PC-9 (cell line): Measurements from ENCODE around the gene FBXO44. TPM values are rescaled to one million over a fixed set of nuclear protein-coding genes. Genes with fewer than 3 reads are reported as not detected.

ENCODE experiments used
- BruUV-seq: library from RNA; stranded (reverse); fragments of 400-500 nt; replicated peaks from 2 replicates; lab custom pipeline; 2021; lab: Mats Ljungman, UMichigan
- CTCF ChIA-PET: fragments of 300-600 bp; sonication (Branson Sonifier 250); formaldehyde crosslinking; loops from one replicate; lab custom pipeline; 2022; ENCODE audit warnings: antibody characterized with exemption; lab: Charles Lee
- POLR2A ChIA-PET: fragments of 300-600 bp; sonication (Branson Sonifier 250); formaldehyde crosslinking; loops from one replicate; lab custom pipeline; 2022; ENCODE audit warnings: antibody characterized with exemption; ENCODE audit not compliant: unreplicated experiment; lab: Charles Lee
- DNase-seq, 2 experiments: peaks; one replicate each; pipeline versions ENCODE4 v3.0.0 to v3.0.0-alpha.2; 2015 to 2022; ENCODE audit warnings: mixed read lengths in 1 of 2
- H2AFZ ChIP-seq: fragments of 200-600 bp; sonication (generic); 2 replicates; pipeline ENCODE4 v1.8.1; 2017; ENCODE audit warnings: antibody characterized with exemption
- H3F3A ChIP-seq: fragments of 200-600 bp; sonication (generic); 2 replicates; pipeline ENCODE4 v1.8.1; 2017; ENCODE audit warnings: antibody characterized with exemption, mild to moderate bottlenecking, low read depth; ENCODE audit not compliant: insufficient read depth
- H3K27ac ChIP-seq: fragments of 200-600 bp; sonication (generic); 2 replicates; pipeline ENCODE4 v1.6.1; 2016; ENCODE audit warnings: mixed run types
- H3K27me3 ChIP-seq: fragments of 200-600 bp; sonication (generic); 2 replicates; pipeline ENCODE4 v1.6.1; 2016; ENCODE audit warnings: low read depth, mixed run types; ENCODE audit not compliant: insufficient read depth
- H3K36me3 ChIP-seq: fragments of 200-600 bp; sonication (generic); 2 replicates; pipeline ENCODE4 v1.6.1; 2016; ENCODE audit warnings: low read depth, mixed run types
- H3K4me1 ChIP-seq: fragments of 200-600 bp; sonication (generic); replicated peaks from 2 replicates; pipeline ENCODE4 v1.6.1; 2016; ENCODE audit warnings: mixed run types; ENCODE audit not compliant: insufficient read depth
- H3K4me2 ChIP-seq: fragments of 200-600 bp; sonication (generic); 2 replicates; pipeline ENCODE4 v1.6.1; 2017; ENCODE audit warnings: mixed run types
- H3K4me3 ChIP-seq: fragments of 200-600 bp; sonication (generic); 2 replicates; pipeline ENCODE4 v1.6.1; 2016; ENCODE audit warnings: mixed run types
- H3K79me2 ChIP-seq: fragments of 200-600 bp; sonication (generic); 2 replicates; pipeline ENCODE4 v1.6.1; 2017; ENCODE audit warnings: low read depth, mixed run types
- H3K9me2 ChIP-seq: fragments of 200-600 bp; sonication (generic); 2 replicates; pipeline ENCODE4 v1.8.1; 2017; ENCODE audit warnings: mild to moderate bottlenecking; ENCODE audit not compliant: insufficient read depth
- H3K9me3 ChIP-seq: fragments of 200-600 bp; sonication (generic); 2 replicates; pipeline ENCODE4 v1.8.1; 2016; ENCODE audit warnings: low read depth; ENCODE audit not compliant: insufficient read depth
- H4K20me1 ChIP-seq: fragments of 200-600 bp; sonication (generic); 2 replicates; pipeline ENCODE4 v1.8.1; 2017; ENCODE audit not compliant: insufficient read depth
- EZH2 ChIP-seq: fragments of 200-600 bp; sonication (generic); IDR thresholded peaks from 2 replicates; pipeline ENCODE4 v1.8.0; 2017; ENCODE audit warnings: antibody characterized with exemption, low read depth
- intact Hi-C: fragments of 100-400 bp; cut with micrococcal nuclease; formaldehyde crosslinking; loops from one replicate; pipeline ENCODE4 v1.10.0; 2022; ENCODE audit not compliant: unreplicated experiment
- total RNA-seq: library from RNA; stranded (reverse); gene quantifications from 2 replicates; pipeline ENCODE4 v1.2.3, GENCODE V29; 2021
- TF ChIP-seq, protein P1 (sequence below): fragments of 200-600 bp; sonication (generic); conservative IDR thresholded peaks from 2 replicates; pipeline ENCODE4 v1.6.1; 2017; ENCODE audit warnings: mixed run types, antibody characterized with exemption, mild to moderate bottlenecking, moderate library complexity

Gene FBXO44
- total RNA-seq, 1 experiment from 2014 or later: 31.9 TPM

DNA sequence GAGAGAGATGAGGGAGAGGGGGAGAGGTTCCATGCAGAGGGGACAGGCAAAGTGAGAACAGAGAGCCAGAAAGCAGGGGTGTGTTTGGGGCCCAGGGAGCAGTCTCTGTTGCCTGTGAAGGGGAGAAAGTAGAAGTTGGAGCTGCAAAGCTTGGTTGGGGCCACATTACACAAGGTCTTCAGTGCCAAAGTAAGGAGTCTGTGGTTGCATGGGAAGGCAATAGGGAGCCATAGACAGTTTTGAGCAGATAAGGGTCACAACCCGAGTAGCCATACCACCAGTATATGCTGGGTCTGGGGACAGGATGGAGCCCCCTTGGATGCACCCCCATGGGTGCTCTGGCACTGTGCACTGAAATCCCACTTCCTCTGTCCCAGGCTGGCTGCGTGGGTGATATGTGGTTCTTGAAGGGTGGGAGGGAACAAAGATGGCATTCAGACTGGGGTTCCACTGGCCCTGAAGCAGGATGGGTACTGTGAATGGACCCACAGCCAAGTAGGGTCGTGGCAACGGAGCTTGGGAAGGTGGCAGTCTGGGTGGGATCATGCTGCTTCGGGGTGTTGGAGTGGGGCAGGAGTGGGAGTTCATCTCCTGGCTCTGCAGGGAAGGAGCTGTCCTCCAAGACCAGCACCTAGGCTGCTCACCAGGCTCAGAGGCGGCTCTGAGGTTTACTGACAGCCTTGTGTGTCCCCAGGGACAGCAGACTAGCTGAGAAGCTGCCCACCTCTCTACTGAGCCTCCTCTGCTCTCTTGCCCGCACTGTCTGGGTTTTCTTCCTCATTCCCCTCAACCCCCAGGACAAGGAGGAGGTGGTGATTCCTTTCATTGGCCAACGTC lies 48.9 kb downstream of the FBXO44 start:
- Histone ChIP-seq H3K79me2 (no peaks in the 10 kb centered on the region), H3K27me3 (peaks cover 26% of the 10 kb centered on the region), H3K27ac (no peak overlapping the region), H3K36me3 (no peaks in the 10 kb centered on the region), H3K4me3 (no peak overlapping the region), H3K9me3 (no peaks in the 10 kb centered on the region), H3F3A (peaks cover 5% of the 10 kb centered on the region; the same call in 1 of the 2 replicates), H3K4me1 (no peaks in the 10 kb centered on the region; the same call in 1 of the 2 replicates), H3K4me2 (no peak overlapping the region), H3K9me2 (no peaks in the 10 kb centered on the region), H4K20me1 (no peaks in the 10 kb centered on the region), H2AFZ (no peak overlapping the region)
- intact Hi-C loops: no loop called here
- no peak for TF ChIP-seq EZH2
- TF ChIP-seq, protein P1, sequence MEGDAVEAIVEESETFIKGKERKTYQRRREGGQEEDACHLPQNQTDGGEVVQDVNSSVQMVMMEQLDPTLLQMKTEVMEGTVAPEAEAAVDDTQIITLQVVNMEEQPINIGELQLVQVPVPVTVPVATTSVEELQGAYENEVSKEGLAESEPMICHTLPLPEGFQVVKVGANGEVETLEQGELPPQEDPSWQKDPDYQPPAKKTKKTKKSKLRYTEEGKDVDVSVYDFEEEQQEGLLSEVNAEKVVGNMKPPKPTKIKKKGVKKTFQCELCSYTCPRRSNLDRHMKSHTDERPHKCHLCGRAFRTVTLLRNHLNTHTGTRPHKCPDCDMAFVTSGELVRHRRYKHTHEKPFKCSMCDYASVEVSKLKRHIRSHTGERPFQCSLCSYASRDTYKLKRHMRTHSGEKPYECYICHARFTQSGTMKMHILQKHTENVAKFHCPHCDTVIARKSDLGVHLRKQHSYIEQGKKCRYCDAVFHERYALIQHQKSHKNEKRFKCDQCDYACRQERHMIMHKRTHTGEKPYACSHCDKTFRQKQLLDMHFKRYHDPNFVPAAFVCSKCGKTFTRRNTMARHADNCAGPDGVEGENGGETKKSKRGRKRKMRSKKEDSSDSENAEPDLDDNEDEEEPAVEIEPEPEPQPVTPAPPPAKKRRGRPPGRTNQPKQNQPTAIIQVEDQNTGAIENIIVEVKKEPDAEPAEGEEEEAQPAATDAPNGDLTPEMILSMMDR: no peak
- no peak for DNase-seq
- ChIA-PET CTCF (no interaction called here), POLR2A (no interaction called here)
- BruUV-seq: no TSS peak

DNA sequence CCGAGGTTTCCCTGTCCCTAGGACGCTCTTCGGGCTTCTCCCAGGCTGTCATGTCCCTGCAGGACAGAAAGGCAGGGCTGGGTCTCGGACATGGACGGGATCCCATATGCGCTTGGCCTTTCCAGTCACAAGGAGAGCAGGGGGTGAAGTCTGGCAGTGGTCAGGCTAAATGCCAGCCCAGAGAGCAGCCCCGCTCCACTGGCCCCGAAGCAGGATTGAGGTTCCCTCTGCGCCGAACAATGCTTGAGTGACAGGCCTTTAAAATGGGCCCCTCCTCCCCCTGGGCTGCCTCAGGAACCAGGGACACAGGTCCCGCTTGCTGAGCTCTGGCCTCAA lies 49.5 kb downstream of the FBXO44 start:
- peaks cover 26% of the 10 kb centered on the region for H3K27me3 ChIP-seq
- peaks cover 5% of the 10 kb centered on the region; the same call in 1 of the 2 replicates for H3F3A ChIP-seq
- POLR2A ChIA-PET: no interaction called here
- H3K79me2 ChIP-seq: no peaks in the 10 kb centered on the region
- no peaks in the 10 kb centered on the region for H3K9me3 ChIP-seq
- H3K4me2 ChIP-seq: no peak overlapping the region
- no peak overlapping the region for H3K27ac ChIP-seq
- TF ChIP-seq, protein P1: no peak
- no peak for TF ChIP-seq EZH2
- no peak overlapping the region for H2AFZ ChIP-seq
- H3K36me3 ChIP-seq: no peaks in the 10 kb centered on the region
- BruUV-seq: no TSS peak
- intact Hi-C loops: no loop called here
- no peak for DNase-seq
- no peaks in the 10 kb centered on the region; the same call in 1 of the 2 replicates for H3K4me1 ChIP-seq
- H3K4me3 ChIP-seq: no peak overlapping the region
- CTCF ChIA-PET: no interaction called here
- no peaks in the 10 kb centered on the region for H4K20me1 ChIP-seq
- no peaks in the 10 kb centered on the region for H3K9me2 ChIP-seq

DNA sequence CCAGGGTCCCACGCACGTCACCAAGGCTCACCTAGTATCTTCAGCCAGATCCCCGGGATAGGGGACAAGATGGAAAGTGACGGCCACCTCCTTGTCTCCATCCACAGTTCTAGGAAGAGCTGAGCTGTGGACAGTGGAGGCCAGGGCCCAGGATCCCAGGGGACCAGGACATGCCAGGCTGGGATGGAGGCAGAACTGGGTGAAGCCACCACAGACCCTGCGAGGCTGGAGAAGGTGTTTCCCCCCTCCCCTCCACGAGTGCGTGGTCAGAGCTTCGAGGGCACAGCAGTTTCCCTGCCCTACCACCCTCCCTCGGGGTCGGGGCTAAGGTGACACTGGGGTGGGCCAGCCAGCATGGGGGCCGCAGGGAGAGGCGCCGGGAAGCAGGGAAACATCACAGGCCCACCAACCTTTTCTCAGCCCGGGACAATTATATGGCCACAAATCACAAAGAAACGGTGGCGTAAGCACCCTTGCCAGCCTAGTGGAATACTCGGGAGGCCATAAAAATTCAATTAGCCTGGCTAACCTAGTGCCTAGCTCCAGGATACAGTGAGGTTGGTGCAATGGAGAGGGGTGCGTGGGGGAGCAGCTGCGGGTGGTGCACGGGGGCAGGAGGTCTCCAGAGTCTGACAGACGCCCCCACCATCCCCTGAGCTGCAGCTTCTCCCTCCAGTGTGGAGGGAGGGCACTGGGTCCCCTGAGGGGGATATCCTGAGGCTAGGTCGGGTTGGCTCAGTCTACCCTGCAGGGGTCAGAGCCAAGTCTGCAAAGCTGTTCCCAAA lies 50.2 kb downstream of the FBXO44 start:
- Histone ChIP-seq H3K4me1 (no peaks in the 10 kb centered on the region; the same call in 1 of the 2 replicates), H3K27me3 (peaks cover 26% of the 10 kb centered on the region), H2AFZ (no peak overlapping the region), H3F3A (peaks cover 5% of the 10 kb centered on the region; the same call in 1 of the 2 replicates), H3K9me2 (no peaks in the 10 kb centered on the region), H4K20me1 (no peaks in the 10 kb centered on the region), H3K4me3 (no peak overlapping the region), H3K9me3 (no peaks in the 10 kb centered on the region), H3K79me2 (no peaks in the 10 kb centered on the region), H3K4me2 (no peak overlapping the region), H3K27ac (no peak overlapping the region), H3K36me3 (no peaks in the 10 kb centered on the region)
- TF ChIP-seq, protein P1: no peak
- no peak for TF ChIP-seq EZH2
- ChIA-PET POLR2A (no interaction called here), CTCF (no interaction called here)
- intact Hi-C loops: loop anchor here (5.0 kb wide), 1 partner anchor 38 kb away; no protein-coding TSS in a partner anchor
- BruUV-seq: no TSS peak
- DNase-seq: no peak
